NK-92 (cell line): Measurements from ENCODE around the gene CYFIP2.
"Not testable (repeated sequence)": the region's sequence is repeated elsewhere in the genome, so short reads cannot be mapped to it uniquely, and the experiment has no call there.

ENCODE experiments used
- DNase-seq: peaks from one replicate; lab custom pipeline; 2025; ENCODE audit not compliant: unreplicated experiment; lab: John Stamatoyannopoulos, UW

Gene CYFIP2

DNA sequence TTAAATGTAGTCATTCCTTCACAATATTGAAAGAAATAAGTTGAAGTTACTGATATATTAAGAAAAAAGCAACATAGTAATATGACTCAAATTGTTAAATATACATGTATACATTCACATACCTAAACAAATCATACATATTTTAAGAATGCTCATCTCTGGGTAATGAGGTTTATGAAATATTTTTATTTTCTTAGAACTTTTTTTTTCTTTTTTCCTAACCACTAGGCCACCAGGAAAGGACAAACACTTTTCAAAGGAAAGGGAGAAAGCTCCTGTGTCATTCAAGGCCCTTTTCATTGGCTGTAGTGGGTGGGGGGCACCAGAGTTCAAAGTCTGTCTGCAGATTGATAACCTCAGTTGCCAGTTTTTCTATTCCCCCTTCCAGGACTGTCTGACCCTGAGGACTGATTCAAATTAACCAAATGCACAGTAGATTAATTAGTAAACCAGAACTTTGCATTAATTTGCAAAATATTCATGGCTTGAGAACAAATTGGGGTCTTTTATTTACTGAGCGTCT, 121.2 kb downstream of the CYFIP2 start:
- no peak for DNase-seq

DNA sequence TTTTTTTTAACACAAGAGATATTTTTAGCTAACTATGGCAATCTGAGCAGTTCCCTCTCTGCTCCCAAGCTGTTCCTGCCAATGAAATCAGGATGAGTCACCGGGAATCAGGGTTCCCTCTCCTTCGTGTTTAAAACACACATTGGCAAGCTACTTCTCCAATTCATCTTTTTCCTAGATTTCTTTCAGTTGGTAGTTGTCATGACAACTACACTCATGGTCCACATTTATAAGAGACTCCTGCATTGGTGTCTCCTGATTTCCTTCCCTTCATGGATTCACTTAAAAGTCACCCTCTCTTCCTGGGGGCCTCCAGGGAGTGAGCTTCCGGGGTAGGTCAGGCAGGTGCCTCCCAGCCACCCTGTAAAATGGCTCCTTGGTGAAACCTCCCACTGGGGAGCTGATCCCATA, 121.8 kb downstream of the CYFIP2 start:
- DNase-seq: no peak

DNA sequence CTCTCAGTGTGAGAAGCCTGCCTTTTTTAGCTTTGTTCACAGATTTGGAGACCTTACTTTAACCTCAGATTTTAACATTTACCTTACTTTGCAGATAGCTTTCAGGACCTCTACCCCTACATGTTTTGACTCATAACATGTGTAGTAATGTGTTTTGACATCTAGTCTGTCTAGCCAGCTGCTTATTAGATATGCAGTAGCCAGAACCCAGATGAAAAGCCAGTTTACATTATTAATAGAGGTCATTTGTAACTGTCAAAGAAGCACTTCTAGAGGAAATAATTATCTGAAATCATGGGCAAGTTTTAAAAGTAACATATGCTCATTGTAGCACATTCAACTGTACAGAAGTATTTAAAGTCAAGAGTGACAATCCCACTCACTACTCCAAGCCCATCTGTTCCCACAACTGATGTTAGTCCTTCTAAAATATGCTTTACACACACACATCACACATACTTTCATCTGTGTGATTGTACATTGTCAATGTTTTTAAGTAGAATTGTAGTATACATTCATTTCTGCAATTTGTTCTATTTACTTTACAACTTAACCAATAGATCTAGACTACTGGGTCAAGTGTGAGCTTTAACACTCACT, 122.3 kb downstream of the CYFIP2 start:
- no peak for DNase-seq

DNA sequence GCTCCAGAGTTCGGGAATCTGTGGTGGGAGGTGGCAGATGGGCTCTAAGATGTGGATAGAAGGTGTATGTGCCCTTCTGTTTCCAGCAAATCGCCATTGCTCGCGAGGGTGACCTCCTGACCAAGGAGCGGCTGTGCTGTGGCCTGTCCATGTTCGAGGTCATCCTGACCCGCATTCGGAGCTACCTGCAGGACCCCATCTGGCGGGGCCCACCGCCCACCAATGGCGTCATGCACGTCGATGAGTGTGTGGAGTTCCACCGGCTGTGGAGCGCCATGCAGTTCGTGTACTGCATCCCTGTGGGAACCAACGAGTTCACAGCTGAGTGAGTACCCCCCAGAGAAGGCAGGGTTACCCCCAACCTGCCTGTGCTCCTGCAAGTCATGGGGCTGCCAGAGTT, 123.2 kb downstream of the CYFIP2 start:
- no peak for DNase-seq

DNA sequence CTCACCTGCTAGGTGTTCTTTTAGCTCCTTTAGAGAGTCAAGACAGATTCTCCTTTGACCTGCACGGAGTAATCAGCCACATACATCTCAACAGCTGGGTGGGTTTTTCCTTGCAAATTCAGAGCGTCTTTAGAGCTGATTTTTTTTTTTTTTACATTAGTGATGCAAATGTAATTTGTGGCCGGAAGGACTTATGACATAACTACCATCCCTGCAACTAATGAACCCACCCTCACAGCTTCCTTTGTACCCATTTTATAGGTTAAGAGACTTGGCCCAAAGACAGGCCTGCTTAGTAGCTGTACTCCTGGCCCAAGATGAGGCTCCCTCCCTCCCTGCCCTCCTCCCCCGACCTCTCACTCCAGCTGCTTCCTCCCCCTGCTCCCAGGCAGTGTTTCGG, 124.2 kb downstream of the CYFIP2 start:
- DNase-seq: no peak

DNA sequence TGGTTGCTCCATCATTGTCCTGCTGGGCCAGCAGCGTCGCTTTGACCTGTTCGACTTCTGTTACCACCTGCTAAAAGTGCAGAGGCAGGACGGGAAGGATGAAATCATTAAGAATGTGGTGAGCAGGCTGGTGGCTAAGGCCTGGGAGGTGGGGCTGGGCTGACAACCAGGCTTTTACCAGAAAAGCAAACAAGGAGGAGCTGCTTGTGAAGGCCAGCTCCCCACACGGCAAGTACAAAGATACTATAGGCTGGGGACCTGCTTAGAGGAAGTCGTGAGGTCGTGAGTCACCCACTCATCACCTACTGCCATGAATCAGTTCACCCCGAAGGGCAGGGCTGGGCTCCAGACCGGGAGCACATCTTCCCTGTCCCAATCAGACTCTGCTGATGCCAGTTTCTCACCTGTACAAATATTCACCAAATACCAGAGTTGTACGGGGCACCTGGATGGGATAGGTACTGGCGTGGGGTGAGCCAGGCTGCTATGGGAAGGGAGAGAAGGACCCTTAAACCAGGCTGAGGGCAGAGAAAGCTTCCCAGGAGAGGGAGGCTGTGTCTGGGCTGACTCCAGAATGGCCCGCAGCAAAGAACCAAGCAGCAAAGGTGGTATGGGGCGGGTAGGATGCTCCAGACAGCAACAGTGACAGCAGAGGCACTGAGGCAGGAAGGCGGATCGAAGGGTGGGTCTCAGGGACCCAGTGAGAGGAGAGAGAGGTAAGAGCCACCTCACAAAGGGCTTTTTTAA, 124.8 kb downstream of the CYFIP2 start:
- DNase-seq: no peak

DNA sequence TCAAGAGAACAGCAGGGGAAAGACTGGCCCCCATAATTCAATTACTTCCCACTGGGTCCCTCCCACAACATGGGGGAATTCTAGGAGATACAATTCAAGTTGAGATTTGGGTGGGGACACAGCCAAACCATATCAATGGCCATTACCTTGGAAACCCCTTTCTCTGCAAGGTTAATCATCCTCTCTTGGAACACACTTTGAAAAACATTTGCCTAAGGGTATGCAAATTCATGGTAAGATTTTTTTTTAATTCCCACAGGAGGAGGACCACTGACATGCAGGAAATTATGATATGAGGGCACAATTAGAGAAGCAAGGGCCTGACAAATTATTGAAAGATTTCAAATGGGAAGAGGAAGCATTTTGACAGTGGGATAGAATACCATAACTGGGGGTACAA, 132.4 kb downstream of the CYFIP2 start:
- DNase-seq: no peak

DNA sequence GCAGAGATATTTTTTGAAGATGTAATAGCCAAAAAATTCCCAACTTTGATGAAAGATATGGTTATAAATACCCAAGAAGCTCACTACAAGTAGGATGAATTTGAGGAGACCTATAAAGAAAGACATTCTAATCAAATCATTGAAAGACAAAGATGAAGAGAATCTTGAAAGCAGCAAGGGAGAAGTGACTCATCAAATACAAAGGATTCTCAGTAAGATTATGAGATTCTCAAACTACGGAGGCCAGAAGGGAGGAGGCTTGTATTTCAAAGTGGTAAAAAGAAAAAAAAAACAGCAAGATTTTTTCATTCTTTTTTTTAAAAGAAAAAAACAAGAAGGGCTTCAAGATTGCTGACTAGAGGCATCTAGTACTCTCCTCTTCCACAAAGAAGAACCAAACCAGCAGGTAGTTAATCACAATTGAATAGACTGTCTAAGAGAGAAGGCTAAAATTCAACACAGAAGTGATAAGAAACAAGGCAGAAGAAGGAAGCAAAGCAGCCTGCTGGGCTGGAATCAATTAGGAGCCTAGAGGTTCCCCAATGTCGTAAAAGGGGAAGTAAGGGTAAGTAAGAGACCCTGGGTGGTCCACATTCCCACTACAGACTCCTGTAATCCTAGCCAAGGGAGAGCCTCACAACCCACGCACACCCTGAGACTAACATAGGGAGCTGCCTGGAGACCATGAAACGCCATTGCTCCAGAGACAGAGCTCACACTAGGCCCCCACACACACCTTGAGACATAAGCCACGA, 135.0 kb downstream of the CYFIP2 start:
- DNase-seq: no peak

DNA sequence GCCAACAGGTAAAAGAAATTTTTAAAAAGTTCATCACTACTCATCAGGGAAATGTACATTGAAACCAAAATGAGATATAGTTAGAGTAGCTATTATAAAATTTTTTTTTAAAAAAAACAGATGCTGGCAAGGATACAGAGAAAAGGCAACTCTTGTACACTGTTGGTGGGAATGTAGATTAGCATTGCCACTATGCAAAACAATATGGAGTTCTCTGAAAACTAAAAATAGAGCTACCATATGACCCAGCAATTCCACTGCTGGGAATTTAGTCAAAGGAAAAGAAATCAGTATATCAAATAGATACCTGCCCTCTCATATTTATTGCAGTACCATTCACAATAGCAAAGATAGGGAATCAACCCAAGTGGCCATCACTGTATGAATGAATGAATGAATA, 149.9 kb downstream of the CYFIP2 start:
- no peak for DNase-seq

DNA sequence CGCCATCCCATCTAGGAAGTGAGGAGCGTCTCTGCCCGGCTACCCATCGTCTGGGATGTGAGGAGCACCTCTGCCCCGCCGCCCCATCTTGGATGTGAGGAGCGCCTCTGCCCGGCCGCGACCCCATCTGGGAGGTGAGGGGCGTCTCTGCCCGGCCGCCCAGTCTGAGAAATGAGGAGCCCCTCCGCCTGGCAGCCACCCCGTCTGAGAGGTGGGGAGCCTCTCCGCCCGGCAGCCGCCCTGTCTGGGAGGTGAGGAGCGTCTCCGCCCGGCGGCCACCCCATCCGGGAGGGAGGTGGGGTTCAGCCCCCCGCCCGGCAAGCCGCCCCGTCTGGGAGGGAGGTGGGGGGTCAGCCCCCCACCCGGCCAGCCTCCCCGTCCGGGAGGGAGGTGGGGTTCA, 153.6 kb downstream of the CYFIP2 start:
- not testable (repeated sequence) for DNase-seq

DNA sequence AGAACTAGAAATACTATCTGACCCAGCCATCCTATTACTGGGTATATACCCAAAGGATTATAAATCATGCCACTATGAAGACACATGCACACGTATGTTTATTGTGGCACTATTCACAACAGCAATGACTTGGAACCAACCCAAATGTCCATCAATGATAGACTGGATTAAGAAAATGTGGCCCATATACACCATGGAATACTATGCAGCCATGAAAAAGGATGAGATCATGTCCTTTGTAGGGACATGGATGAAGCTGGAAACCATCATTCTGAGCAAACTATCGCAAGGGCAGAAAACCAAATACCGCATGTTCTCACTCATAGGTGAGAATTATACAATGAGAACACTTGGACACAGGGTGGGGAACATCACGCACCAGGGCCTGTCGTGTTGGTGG, 164.0 kb downstream of the CYFIP2 start:
- not testable (repeated sequence) for DNase-seq

DNA sequence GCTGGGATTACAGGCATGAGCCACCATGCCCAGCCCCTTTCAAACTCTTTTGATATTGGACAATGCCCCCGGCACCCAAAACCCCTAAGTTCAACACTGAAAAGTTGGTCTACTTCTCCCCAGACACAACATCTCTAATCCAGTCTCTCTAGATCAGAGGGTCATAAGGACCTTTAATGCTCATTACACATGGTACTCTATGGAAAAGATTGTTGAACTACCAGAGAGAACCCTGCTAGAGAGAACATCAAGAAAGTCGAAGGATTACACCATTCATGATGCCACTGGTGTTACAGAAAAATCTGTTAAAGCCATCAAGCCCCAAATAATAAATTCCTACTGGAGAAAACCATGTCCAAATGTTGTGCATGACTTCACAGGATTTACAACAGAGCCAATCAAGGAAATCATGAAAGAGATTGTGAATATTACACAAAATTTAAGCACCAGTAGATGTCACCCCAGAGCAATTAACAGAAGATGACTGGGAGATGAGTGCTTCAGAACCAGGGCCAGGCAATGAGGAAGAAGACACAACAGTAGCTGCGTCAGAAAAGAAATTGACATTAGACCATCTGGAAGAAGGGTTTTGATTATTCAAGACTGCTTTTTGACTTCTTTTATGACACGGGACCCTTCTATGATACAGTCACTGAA, 165.7 kb downstream of the CYFIP2 start:
- no peak for DNase-seq

DNA sequence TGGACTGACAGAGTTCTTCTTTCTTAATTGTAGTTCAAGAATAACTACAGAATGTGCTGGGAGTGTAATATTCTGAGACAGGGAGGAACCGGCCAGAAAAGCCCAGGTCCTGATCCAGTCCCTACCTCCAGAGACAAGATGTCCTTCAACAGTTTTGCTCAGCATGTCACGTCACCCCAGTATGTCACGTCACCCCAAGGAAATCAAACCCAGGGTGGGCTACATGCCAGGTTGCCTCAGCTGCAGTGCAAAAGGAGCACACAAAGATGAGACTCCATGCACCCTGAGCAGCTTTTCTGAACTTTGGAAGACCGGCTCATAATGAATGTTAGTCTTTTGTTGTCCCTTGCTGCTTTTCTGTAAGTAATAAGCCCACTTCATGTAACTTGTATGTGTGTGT, 168.2 kb downstream of the CYFIP2 start:
- no peak for DNase-seq

DNA sequence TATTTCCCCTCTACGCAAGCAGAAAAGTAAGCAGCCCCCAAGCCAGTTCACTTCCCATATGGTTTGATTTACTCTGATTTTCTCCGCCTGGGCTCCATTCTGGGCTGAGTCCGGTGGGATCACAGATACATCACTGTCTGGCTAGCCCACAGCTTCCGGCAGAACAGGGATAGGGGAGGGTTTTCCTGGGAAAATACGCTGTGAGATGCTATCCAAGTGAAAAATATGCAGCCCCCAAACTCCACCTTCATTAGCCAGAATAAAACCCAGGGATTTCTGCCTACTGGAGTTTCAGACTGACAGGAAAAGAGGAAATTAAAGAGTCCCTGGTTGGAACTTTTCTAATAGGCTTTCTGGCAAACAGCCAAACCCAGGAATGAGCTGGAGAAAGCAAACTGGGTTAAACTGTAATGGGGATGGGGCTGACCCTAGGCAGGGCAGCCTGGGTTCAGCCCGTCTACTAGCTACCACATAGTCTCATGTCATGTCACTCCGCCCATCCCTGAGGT, 177.2 kb downstream of the CYFIP2 start:
- no peak for DNase-seq

DNA sequence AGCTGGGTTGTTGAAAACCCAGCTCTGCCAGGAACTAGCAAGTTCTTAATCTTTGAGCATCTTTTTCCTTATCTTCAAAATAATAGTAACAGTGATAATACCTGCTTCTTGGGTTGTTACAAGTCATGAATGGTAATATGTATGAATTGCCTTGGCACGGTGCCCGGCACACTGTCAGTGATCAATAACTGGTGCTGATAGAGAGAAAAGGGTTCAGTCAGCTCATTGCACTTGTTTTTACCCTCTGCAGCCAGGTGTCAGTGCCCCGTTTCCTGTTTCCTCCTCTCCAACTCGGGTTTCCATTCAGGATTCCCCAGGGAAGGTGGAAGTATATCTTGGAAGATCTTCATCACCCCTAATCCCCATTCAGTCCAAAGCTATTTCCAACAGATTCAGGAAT, 178.3 kb downstream of the CYFIP2 start:
- no peak for DNase-seq
